ENCODE results near the gene SUB1.

GRCh38 chr5:32639943-32640342 lies 54.6 kb downstream of the SUB1 start:
- TF ChIP-seq CTCF (conservative IDR thresholded peaks at IDR 0.05; ENCODE audit: low read depth, low read length) (no peak), EZH2 (IDR thresholded peaks at IDR 0.05; ENCODE audit: borderline replicate concordance, low read depth, low read length, poor library complexity, severe bottlenecking) (no peak)

Data from A673 (cell line).